Left lung (tissue), 10 donors: ENCODE results near the gene TLE3. TPM values are rescaled to one million over a fixed set of nuclear protein-coding genes. Genes with fewer than 3 reads are reported as not detected.

ENCODE experiments used
- ATAC-seq: fragments of 200-7000 bp; cut with Tn5 transposase; one replicate; pipeline ENCODE4 v1.9.1; 2020; ENCODE audit warnings: moderate library complexity
- DNase-seq, 4 donors: peaks; one replicate each; pipeline ENCODE4 v3.0.0-alpha.2; 2013 to 2020
- H3K27ac ChIP-seq, 2 donors: fragments of 200-600 bp; sonication (generic) in 1 of 2; one replicate each; pipeline versions ENCODE4 v1.5.0 to v1.8.0; 2020 to 2021
- H3K27me3 ChIP-seq, 2 donors: fragments of 200-600 bp; sonication (generic) in 1 of 2; one replicate each; pipeline versions ENCODE4 v1.5.0 to v1.8.0; 2020 to 2021
- H3K36me3 ChIP-seq, 2 donors: fragments of 200-600 bp; sonication (generic) in 1 of 2; one replicate each; pipeline versions ENCODE4 v1.5.0 to v1.8.0; 2020 to 2021
- H3K4me1 ChIP-seq, 2 donors: fragments of 200-600 bp; one replicate each; pipeline ENCODE4 v1.8.0; 2021
- H3K4me3 ChIP-seq, 2 donors: fragments of 200-600 bp; sonication (generic) in 1 of 2; one replicate each; pipeline versions ENCODE4 v1.5.0 to v1.8.0; 2020 to 2021; ENCODE audit warnings: mild to moderate bottlenecking in 1 of 2
- H3K9me3 ChIP-seq, 2 donors: fragments of 200-600 bp; sonication (generic) in 1 of 2; one replicate each; pipeline versions ENCODE4 v1.5.0 to v1.8.0; 2020 to 2021
- CTCF ChIP-seq, 2 donors: fragments of 200-600 bp; sonication (generic) in 1 of 2; IDR thresholded peaks; one replicate each; pipeline versions ENCODE4 v1.5.0 to v1.8.0; 2021; ENCODE audit warnings: antibody characterized with exemption in 2 of 2
- intact Hi-C, 2 donors: fragments of 100-400 bp; cut with DNase I; formaldehyde crosslinking; loops; one replicate each; pipeline versions ENCODE4 v1.11.2 to v1.14.2; 2022
- polyA plus RNA-seq, 6 donors: library from polyadenylated mRNA; unstranded; fragments of 120-200 nt; gene quantifications; one replicate each; pipeline ENCODE4 v1.2.1, GENCODE V29; 2013; ENCODE audit not compliant: insufficient read length in 6 of 6
- total RNA-seq, 2 donors: library from RNA; stranded (reverse); fragmentation: NEBNext Ultra II Directional; extraction: Animal tissue kit (Norgen Biotek cat#: 25700); gene quantifications; one replicate each; pipeline ENCODE4 v1.2.1, GENCODE V29; 2021
- donor health status: DM: no; HTN: yes; CAD: no.
- donor health status: DM: no; HTN: no; CAD: no.

TLE3 gene
- total and polyA plus RNA-seq, 8 donors: 48.2 to 77.2 (median 62.0) TPM

GRCh38 chr15:70038730-70039392, 58.9 kb downstream of the TLE3 start:
- Histone ChIP-seq H3K27ac (no peak overlapping the region), H3K27me3 (no peaks in the 10 kb centered on the region), H3K9me3 (no peaks in the 10 kb centered on the region), H3K4me3 (no peak overlapping the region), H3K4me1 (no peaks in the 10 kb centered on the region), H3K36me3 (peaks cover 0 to under 1% of the 10 kb centered on the region in 2 donors)
- intact Hi-C loops: no loop called here
- TF ChIP-seq CTCF (IDR thresholded peaks at IDR 0.05): no peak
- no peak for DNase-seq
- ATAC-seq: no peak

- H3K27me3 ChIP-seq: no peaks in the 10 kb centered on the region
- H3K4me1 ChIP-seq: no peaks in the 10 kb centered on the region
- H3K36me3 ChIP-seq: no peaks in the 10 kb centered on the region
- intact Hi-C loops: no loop called here
- no peak for ATAC-seq
- no peak overlapping the region for H3K4me3 ChIP-seq
- TF ChIP-seq CTCF (IDR thresholded peaks at IDR 0.05): no peak
- no peak overlapping the region for H3K27ac ChIP-seq
- H3K9me3 ChIP-seq: no peaks in the 10 kb centered on the region
- no peak for DNase-seq
Observed at GRCh38 chr15:70037292-70037640, 60.5 kb downstream of the TLE3 start.

GRCh38 chr15:70036585-70037291, 61.0 kb downstream of the TLE3 start:
- H3K36me3 ChIP-seq: no peaks in the 10 kb centered on the region
- ATAC-seq (peak; percentile 19), DNase-seq (no peak)
- no peaks in the 10 kb centered on the region for H3K27me3 ChIP-seq
- H3K4me3 ChIP-seq: no peak overlapping the region
- no peak for TF ChIP-seq CTCF (IDR thresholded peaks at IDR 0.05)
- intact Hi-C loops: no loop called here
- H3K4me1 ChIP-seq: no peaks in the 10 kb centered on the region
- H3K27ac ChIP-seq: no peak overlapping the region
- H3K9me3 ChIP-seq: no peaks in the 10 kb centered on the region

- Histone ChIP-seq H3K27ac (no peak overlapping the region), H3K9me3 (no peaks in the 10 kb centered on the region), H3K27me3 (no peaks in the 10 kb centered on the region), H3K36me3 (no peaks in the 10 kb centered on the region), H3K4me3 (no peak overlapping the region), H3K4me1 (no peaks in the 10 kb centered on the region)
- ATAC-seq (peak; percentile 18), DNase-seq (no peak)
- intact Hi-C loops: no loop called here
- no peak for TF ChIP-seq CTCF (IDR thresholded peaks at IDR 0.05)
Observed at GRCh38 chr15:70035719-70036077, 62.0 kb downstream of the TLE3 start.

GRCh38 chr15:70035051-70035718, 62.5 kb downstream of the TLE3 start:
- DNase-seq: no peak
- intact Hi-C loops: no loop called here
- no peaks in the 10 kb centered on the region for H3K4me1 ChIP-seq

More at GRCh38 chr15:70035051-70035718, 62.5 kb downstream of the TLE3 start:
- Histone ChIP-seq H3K27ac (no peak overlapping the region), H3K36me3 (no peaks in the 10 kb centered on the region), H3K4me3 (no peak overlapping the region), H3K9me3 (no peaks in the 10 kb centered on the region), H3K27me3 (no peaks in the 10 kb centered on the region)
- ATAC-seq: no peak
- TF ChIP-seq CTCF (IDR thresholded peaks at IDR 0.05): no peak
